Activated CD4-positive, alpha-beta T cell treated with anti-CD3 and anti-CD28 coated beads, Interleukin-10, Interleukin-2, amounts not matched to agents 100 ng/mL and 50 ng/mL, durations not matched to agents 16 hours and 8 hours (primary cell): ENCODE results near the gene EHF.
A peak's percentile ranks its signal among the peaks of the same experiment; 100 is the strongest.

Experiments used
- DNase-seq: peaks from one replicate; pipeline ENCODE4 v3.0.0-alpha.2; 2020

The EHF gene

DNA sequence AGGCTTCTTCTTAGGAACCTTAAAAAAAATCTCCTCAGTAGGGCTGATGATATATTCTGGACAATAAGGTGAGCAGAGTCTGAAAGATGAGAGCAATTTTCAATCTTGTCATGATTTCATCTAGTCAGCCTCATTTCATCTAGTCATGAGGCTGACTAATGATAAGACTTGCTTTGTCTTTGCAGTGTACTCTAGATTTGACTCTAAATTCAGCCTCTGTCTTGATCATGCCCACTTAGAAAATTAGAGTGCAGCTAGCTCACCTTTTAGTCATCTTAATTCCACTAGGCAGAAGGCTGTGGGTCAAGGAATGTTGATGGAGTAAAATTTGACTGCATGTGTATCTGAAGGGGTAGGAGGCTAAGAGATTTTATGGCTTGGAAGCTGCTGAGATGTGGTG is 5.5 kb downstream of the EHF start:
- DNase-seq, result peak; percentile 46

DNA sequence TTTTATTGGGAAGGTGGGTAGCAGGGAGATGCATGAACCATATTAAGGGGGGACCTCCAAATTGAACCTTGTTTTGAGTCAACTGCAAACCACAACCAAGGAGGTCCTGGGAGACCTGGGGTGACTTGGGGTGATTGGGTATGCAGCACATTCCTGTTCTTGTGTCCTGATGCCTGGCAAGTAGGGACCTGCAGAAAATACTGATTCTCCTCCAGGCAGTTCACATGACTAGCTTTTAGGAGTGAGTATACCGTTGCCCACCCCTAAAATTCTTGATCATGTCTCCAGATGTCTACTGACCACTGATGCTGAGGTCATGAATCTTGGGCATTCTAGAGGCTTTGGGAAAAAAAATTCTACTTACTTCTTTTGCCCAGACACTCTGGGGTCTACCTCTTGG is 6.3 kb downstream of the EHF start:
- no peak for DNase-seq

DNA sequence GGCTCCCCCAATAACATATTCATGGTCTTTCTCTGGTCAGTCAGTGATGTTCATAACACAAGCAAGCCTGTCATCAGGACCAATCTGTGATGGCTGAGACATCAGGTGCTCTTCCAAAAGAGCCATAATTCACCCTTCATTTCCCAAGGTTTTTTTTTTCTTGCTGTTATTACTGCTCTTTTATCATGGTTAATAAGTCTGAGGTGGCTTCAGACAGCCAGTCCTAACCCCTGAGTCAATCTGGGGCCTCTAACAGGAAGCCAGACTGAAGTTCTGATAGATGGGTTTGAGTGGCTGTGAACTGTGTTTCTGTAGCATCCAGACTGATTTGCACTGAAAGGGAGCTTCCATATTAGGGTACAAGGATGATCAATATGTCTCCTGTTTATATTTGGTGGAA is 8.8 kb downstream of the EHF start:
- DNase-seq, result no peak

DNA sequence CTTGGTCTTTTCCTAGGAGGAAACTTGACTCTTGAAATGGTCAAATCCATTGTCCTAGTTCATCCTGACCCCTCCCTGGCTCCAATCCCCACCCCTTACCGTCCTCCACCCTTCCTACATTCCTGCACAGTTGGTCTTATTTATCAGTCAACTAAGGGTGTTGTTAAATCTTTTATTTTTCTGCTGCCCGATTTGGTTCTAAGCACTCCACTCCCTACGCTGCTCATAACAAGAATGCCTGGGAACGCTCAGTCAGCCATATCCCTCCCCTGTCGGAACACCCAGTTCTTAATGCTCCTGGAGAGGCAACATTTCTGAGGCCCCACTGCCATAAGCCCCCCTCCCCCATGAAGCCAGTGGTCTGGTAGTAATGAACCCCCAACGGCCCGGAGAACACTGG is 9.7 kb downstream of the EHF start:
- DNase-seq, result no peak

DNA sequence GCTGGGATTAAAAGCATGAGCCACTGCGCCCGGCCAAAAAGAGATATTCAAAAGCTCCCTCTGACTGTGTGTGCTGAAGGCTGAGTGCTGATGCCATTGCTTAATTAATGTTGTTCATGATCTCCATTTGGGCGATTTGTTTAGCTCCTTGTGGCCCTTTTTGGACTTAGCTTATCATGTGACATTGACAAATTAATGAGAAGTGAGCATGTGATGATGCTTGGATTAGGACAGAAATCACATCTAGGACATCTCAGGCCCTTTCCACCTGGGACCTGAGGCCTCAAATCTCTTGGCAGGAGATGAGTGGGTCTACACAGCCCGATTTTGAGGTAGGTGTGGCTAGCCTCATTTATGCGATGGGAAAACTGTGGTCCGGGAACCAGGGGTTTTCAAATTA is 10.4 kb downstream of the EHF start:
- no peak for DNase-seq

DNA sequence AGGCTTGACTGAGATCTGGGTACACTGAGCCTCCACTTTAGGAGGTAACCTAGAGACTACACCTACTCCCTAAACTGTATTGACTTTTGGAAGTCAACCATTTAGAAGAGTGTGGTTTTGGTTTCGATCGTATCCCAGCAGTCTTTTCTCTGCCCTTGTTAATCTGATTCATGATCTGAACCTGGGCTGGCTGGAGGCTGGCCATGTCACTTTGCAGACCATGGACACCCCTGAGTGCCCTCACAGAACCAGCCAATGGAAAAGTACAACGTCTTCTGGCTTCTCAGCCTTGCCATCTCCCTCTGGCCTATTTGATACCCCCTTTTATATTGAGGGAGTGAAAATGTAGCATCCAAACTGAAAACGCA is 10.8 kb downstream of the EHF start:
- DNase-seq, result no peak

DNA sequence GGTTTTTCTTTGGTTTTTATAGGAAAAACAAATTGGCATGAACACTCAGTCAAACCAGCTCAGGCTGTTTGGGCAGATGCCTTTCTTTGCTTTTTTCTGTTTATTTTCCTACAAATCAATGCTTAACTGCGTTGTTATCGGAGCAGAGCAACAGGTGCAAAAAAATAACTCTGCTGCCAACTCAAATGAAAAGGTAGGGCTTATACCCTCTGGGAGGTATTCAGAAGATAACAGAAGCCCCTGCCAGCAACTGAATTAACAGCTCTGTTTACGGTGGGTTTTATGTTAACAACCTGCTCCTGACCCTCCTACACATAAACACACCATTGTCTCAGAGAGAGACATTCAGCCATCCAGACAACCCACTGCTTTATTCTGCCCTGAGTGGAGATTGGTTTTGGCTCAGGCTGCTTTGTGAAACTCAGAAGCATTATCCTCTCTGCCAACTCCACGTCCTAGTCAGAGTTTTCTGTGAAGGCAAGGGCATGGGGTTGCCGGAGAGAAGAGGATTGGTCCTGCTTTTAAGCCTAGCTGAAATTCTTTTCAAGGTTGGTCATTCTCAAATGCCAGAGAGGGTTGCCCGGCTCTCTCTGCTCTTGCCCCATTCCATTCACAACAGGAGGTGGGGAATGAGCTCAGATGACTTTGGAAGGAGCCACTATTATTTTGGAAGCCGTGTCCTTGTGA is 11.4 kb downstream of the EHF start:
- no peak for DNase-seq

DNA sequence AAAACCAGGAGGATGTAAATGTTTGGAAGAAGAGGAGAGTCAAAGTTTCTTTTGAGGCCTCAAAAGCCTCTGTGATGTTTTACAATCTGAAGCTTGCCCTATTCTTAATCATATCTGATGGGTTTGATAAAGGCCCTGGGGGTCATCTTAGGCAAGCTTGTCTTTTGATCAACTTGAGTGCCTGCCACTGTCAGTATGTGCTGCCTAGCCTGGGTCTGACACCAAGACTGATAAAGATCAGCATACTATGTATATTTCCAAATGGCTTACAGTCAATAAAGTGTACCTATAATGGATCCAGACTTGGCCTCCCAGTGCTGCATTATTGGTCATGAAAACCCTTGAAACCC is 12.7 kb downstream of the EHF start:
- DNase-seq, result no peak

DNA sequence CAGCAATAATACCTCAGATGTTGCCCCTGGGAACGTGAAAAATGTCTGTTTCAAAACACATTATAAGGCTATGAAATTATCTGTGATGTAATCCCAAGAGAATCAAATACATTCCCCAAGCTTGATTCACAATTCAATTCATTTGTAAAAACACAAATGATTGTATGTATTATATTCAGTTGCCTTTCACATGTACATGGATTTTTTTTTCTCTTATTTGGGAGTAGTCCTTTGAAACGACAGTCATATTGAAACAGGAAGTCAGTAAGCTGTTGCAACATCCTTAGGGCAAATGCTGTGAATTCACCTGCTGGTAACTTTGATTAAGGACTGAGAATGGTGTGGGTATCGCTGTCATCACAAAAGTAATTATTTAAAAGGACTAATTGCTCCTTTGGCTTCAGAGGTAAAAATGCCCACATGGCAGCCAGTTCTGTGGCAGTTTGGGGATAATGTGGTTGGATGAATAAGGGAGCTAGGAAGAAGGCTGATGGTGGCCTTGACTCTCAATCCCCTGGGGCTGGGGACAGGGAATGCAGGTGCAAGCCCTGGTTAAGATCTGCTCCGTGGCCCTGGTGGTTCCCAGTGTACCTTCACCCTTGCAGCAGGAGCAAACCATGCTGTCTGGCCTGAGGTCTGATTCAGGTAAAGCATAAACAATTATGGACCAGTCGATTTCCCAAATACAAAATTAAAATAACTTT is 13.2 kb downstream of the EHF start:
- DNase-seq, result peak; percentile 74

DNA sequence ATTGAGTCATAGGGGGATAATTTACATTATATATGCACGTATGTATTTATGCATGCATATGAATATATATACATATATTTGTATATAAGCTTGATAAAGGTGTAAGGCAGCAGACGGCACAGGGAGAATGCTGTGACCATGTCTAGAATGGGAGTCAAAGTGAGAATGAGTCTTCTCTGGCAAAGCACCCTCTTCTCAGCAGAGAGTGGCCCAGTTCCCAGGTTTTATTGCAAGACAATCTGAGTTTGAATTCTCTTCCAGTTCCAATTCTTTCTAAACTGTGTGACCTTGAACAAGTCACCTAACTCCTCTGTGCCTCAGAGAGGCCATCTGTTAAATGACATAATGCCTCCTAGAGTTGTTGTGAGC is 13.8 kb downstream of the EHF start:
- DNase-seq, result peak; percentile 21

DNA sequence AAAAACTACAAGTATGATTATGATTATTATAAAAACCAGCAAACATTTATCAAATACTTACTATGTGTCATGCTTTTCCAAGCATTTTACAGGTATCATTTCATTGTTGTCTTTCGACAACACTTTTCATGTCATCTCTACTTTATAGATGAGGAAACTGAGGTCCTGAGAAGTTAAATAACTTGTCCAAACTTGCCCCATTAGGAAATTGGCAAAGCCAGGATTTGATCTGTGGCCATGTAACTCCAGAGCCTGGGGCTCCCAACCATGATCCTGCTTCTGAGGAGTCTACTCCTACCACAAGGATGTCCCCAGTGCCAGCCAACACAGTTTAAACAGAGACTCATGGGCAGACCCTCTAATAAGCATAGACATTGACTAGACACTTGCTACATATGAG is 15.2 kb downstream of the EHF start:
- DNase-seq, result no peak

DNA sequence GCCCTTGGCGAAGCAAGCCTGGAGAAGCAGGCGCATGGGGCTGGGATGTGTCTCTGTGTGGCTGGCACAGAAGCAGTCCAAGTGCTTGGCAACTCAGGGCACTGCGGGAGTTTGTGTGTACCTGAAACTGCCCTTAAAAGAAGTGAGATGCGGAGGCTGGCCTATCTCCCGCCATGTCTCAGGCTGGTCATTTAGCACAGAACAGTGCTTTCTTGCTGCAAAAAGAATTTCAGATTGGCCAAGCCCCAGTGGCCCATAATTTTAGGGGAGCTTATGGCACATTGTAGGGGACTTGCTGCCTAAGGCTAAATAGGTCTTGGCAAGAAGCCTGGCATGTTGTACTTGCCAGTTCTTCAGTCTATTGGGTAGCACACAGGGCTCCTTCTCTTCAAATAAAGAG is 16.4 kb downstream of the EHF start:
- no peak for DNase-seq

DNA sequence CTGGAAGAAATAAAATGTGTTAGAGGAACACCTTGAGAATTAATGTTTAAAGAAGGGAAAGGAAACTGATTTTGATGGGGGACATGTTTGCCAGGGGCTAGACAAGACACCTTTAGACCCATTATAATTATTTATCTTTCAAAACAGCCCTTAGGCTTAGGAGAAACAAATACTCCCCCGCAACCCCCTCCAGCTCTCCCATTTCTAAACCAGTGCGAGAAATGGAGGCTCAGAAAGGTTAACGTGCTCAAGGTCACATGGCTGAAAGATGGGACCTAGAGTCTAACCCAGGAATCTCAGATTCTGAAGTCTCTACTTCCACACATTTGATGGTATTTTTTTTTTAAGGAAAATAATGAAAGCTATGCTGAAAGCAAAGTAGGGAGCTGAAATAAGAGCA is 18.0 kb downstream of the EHF start:
- no peak for DNase-seq

DNA sequence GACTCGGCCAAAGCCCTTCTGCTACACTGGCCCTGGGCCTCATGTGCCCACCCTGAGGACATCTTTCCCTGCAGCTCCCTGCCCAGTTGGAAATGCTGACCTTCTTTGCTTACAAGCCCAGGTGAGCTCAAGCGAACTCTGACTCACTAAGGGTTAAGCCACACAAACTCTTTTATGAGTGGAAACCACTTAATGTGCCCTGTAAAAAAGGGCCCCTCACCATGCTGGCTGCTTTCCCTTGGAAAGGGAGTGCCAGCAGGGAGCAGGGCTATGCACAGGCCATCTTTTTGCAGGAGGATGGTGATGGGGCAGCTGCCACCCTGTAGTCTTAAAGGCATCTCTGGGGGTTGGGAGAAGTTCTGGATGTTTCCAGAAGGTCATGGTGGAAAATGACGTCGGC is 18.7 kb downstream of the EHF start:
- no peak for DNase-seq

DNA sequence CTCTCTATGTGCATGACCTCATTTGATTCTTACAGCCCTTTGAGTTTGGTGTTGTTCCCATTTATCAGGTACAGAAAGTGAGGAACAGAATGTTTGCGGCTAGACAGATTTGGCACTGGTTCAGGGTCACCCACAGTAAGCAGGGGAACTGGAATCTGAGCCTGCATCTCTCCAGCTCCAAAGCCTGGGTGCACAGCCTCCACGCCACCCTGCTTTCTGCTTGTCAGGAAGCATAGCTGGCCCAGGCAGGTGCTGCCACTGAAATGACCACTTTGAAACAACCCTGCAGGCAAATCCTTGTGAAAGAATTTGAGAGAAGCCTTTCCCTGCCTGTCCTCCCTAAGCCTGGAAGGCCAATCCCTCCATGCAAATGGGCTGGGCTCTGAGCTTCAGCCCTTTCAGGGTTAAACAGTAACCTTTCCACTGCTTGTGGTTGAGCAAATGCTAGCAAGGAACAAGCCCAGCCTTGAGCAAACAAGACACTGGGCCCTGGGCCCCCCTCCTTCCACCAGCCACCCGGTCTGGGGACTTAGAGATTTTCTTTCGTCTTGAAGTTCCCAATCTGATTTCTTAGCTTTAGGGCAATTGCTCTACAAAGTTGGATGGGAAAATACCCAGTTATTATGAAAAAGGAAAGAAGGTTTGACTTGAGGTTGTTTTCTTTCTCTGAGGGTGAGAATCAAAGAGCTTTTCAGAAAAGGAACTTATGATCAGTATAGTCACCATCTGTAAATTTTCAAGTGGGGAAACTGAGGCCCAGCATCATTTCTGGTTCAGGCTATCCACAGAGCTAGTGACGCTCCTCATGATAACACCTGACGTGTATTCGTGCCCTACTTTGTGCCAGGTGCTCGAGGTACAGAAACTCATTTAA is 19.4 kb downstream of the EHF start:
- DNase-seq, result no peak

DNA sequence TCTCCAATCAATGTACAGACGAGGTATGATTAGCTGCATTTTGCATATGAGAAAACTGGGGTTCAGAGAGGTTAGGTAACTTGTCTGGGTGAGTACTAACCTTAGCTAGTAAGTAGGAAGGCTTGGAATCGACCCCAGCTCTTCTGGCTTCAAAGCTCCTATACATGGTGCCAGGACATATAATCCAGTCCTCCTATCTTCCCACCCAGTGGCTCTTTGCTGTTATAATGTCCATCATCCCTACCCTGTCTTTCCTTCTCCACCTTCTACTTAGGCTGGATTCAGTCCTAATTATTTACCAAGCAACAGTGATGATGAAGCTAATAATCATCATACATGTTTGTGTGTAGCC is 20.0 kb downstream of the EHF start:
- DNase-seq, result no peak

DNA sequence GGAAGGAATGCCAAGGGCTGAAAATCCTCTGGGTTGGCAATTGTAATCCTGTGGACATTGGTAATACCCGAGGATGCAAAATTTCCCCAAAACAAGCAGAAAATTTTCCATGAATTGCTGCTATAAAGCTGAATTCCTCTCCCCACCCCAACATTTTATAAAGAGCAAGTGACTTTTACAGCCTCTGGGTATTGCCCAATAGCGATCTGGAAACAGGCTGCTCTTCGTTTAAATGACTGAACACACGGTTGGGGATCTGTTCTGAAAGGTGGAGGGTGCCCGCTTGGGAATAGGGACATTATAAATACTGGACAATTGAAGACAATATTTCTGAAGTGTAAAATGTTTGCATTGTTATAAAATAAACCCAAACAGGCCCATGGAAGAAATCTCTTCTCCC is 20.6 kb downstream of the EHF start:
- DNase-seq, result no peak

DNA sequence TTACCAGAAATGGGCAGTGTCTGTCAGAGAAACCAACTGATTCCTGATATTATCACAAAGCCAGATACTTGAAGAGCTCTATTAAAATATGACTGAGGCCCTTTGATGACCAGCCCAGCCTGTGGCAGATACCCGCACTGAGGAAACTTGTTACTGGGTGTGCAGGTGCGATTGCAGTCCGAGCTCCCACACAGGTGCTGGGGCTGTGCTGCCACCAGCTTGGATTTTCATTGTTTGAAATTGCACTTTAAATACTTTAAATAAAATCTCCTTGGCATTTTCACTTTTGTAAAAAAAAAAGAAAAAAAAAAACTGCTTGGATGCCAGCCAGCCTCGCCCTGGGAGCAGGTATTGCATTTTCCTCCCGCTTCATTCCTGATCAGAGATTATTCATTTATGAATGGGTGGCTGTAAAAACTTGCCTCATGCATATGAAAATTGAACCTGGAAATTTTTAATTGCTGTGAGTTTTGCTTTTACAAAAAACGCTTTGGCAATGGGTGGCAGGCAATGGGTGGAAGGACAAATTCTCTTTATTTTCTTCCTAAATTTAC is 21.2 kb downstream of the EHF start:
- DNase-seq, result no peak

DNA sequence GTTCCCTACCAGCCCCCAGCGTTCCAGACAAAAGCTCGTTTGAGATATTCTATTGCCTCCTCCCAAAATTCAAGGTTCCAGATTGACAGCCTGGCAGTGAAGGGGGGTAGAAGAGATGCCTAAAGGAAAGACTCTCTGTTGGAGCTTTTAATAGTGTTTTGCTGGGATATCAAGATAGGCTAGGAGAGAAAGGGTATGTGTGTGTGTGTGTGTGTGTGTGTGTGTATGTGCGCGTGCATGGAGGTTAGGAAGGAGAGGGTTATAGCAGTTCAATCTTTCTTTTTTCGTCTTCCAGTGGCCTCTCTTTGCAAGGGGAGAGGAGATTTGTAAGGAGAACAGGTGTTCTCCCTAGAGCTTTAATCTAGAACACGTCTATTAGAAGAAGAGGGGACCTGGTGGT is 22.0 kb downstream of the EHF start:
- no peak for DNase-seq

DNA sequence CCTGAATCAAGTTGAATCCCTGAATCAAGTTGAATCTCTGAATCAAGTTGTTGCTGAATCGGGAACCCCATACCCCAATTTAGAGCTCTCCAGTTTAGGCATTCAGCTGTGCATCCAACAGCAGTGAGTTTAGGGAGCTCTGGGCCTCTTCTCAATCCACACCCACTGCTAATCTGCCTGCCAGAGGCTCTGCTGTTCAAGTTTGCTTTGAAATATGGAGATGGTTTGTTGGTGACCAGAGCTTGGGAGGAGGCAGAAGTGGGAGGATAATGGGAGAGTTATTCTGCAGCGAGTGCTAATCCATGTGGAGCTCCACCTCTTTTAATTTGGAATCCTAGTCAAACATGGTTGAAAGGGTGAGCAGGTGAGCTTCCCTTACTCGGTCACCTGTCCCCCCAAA is 22.4 kb downstream of the EHF start:
- DNase-seq, result no peak

DNA sequence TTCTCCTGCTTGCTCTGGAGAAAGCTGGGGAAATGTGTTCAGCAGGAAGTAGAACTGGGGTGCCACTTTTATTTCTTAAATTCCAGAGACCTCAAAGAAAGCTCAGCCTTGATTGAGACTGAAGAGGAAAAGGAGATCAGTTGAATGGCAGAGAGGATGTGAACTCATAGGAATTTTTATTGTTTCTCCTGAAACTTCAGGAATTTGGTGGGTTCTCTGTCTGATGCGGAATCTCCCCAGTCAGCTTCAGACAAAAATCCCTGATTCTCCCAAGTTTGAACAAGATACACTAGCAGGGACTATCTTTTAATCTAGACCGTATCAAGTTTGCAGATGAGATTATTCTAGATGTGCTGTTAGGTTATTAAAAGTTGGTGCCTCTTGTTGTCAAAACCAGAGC is 23.0 kb downstream of the EHF start:
- no peak for DNase-seq

DNA sequence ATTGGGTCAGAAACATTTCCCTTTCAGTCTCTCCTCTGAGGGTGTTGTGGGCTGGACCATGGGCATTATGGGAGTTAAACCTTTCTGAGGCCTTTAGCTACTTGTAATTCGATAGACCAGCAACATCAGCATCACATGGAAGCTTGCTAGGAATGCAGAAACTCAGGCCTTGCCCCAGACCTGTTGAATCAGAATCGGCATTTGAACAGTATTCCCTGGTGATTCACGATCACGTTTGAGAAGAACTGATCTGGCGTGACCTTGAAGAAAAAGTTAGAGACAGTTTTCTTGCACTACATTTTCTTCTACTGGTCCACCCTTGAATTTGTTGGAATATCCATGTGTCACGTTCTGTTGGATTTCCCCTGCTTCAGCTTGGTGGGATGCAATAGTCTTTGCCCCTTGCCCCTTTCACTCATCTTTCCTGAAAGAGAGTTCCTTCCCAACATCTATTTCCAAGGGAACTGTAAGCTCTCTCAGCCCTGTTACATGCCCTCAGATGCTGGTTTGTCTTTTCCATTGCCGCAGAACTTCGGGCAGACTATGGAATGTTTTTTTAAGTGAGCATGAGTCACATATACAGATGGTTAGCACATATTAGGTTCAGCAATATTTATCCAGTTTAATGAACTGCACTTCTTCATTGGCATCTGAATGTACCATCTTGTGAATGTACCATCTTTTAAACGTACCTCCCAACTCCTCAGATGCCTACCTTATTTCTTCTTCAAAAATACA is 23.9 kb downstream of the EHF start:
- DNase-seq, result no peak

DNA sequence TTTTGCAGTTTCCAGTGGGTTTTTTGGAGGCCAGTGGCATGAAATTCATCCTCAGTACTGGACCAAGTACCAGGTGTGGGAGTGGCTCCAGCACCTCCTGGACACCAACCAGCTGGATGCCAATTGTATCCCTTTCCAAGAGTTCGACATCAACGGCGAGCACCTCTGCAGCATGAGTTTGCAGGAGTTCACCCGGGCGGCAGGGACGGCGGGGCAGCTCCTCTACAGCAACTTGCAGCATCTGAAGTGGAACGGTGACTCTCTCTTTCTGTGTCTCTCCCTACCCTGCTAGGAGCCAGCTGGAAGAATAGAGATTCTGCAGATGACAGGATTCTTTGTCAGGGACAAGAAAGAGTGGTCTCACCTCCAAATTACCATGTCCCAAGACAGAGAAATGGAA is 25.5 kb downstream of the EHF start:
- DNase-seq, result no peak
